Measurements from ENCODE around the gene AR. TPM values are rescaled to one million over a fixed set of nuclear protein-coding genes. Genes with fewer than 3 reads are reported as not detected.

Gene AR
- total and polyA plus RNA-seq, 2 donors (not counting 1 experiment from before 2014, with no cell fraction given) = not detected

- no peaks in the 10 kb centered on the region for H3K4me1 Mint-ChIP-seq
- H3K27me3 Mint-ChIP-seq = no peaks in the 10 kb centered on the region
- no CpG with 5 or more reads among the region's 1 CpG for WGBS (ENCODE audit: insufficient coverage)
These were observed 58.0 kb downstream of the AR start for GRCh38 chrX:67601771-67602170.

More at GRCh38 chrX:67601771-67602170, 58.0 kb downstream of the AR start:
- Histone ChIP-seq H3K36me3 (replicated peaks in 1 of 2; ENCODE audit: control extremely low read depth in 1 of 2, control insufficient read depth in 1 of 2, extremely low read depth in 1 of 2, insufficient read depth in 2 of 2, low read length in 1 of 2) (no peaks in the 10 kb centered on the region), H3K79me2 (ENCODE audit: control insufficient read depth, insufficient read depth, low read length) (no peaks in the 10 kb centered on the region), H3K4me1 (ENCODE audit: control insufficient read depth in 2 of 2, insufficient read depth in 2 of 2, low read length in 2 of 2) (no peaks in the 10 kb centered on the region), H3K27me3 (replicated peaks in 1 of 4; ENCODE audit: control extremely low read depth in 1 of 4, control insufficient read depth in 3 of 4, insufficient read depth in 4 of 4, low read length in 3 of 4) (no peaks in the 10 kb centered on the region), H2AFZ (ENCODE audit: insufficient read depth, low read depth, low read length, poor library complexity, severe bottlenecking) (no peak overlapping the region), H3K27ac (ENCODE audit: low read length in 2 of 2) (no peak overlapping the region), H3K4me2 (replicated peaks; ENCODE audit: low read depth, low read length, poor library complexity, severe bottlenecking) (no peak overlapping the region), H4K20me1 (ENCODE audit: control insufficient read depth, insufficient read depth, low read length, poor library complexity, severe bottlenecking) (no peaks in the 10 kb centered on the region), H3K9me3 (ENCODE audit: control extremely low read depth in 1 of 3, control insufficient read depth in 2 of 3, insufficient read depth in 1 of 3, low read length in 2 of 3) (no peaks in the 10 kb centered on the region), H3K9ac (ENCODE audit: low read length) (no peak overlapping the region), H3K4me3 (ENCODE audit: control extremely low read depth in 1 of 5, extremely low read depth in 1 of 5, insufficient read depth in 1 of 5, low read depth in 2 of 5, low read length in 4 of 5) (no peak overlapping the region)
- H3K27ac Mint-ChIP-seq = no peak overlapping the region
- ChIA-PET CTCF (no interaction called here), POLR2A (no interaction called here)
- H3K9me3 Mint-ChIP-seq (ENCODE audit: insufficient read depth) = no peaks in the 10 kb centered on the region
- intact Hi-C loops (cut with micrococcal nuclease) = no loop called here
- TF ChIP-seq EZH2 (IDR thresholded peaks at IDR 0.05; ENCODE audit: borderline replicate concordance, insufficient read depth, low read depth, low read length, poor library complexity, severe bottlenecking) = no peak
- no peak for TF ChIP-seq CTCF (IDR thresholded peaks at IDR 0.05)
- no peak overlapping the region for H3K4me3 Mint-ChIP-seq
- DNase-seq = no peak
- no peak for ATAC-seq (ENCODE audit: low read depth)

Data from B cell (primary cell).